Panc1 (cell line): ENCODE results near the gene TMEM131. TPM values are rescaled to one million over a fixed set of nuclear protein-coding genes. Genes with fewer than 3 reads are reported as not detected.

Source experiments
- ATAC-seq: fragments of 200-7000 bp; cut with Tn5 transposase; 2 replicates; pipeline ENCODE4 v1.9.1; 2020; ENCODE audit warnings: mild to moderate bottlenecking, moderate library complexity
- BruUV-seq: library from RNA; stranded (reverse); fragments of 400-500 nt; replicated peaks from 2 replicates; lab custom pipeline; 2021; lab: Mats Ljungman, UMichigan
- CTCF ChIA-PET: fragments of 300-600 bp; sonication (Branson Sonifier 250); formaldehyde crosslinking; loops from one replicate; lab custom pipeline; 2022; ENCODE audit warnings: antibody characterized with exemption; lab: Charles Lee
- POLR2A ChIA-PET: fragments of 300-600 bp; sonication (Branson Sonifier 250); formaldehyde crosslinking; loops from one replicate; lab custom pipeline; 2022; ENCODE audit warnings: antibody characterized with exemption; lab: Charles Lee
- DNase-seq: peaks from one replicate; pipeline ENCODE4 v3.0.0-alpha.2; 2010; ENCODE audit warnings: low read depth, low spot score
- H3K27ac ChIP-seq: 2 replicates; pipeline ENCODE4 v1.5.1; 2011; ENCODE audit warnings: mild to moderate bottlenecking, low read length, inconsistent platforms
- H3K27me3 ChIP-seq: fragments of 200-500 bp; sonication (Bioruptor generic); 2 replicates; pipeline ENCODE4 v1.6.0; 2014; ENCODE audit warnings: low read length, inconsistent platforms; ENCODE audit not compliant: control insufficient read depth, insufficient read depth
- H3K36me3 ChIP-seq: fragments of 200-500 bp; sonication (Bioruptor generic); 2 replicates; pipeline ENCODE4 v1.5.1; 2014; ENCODE audit warnings: inconsistent platforms, mild to moderate bottlenecking, low read length, moderate library complexity; ENCODE audit not compliant: control insufficient read depth, insufficient read depth
- H3K4me1 ChIP-seq: 2 replicates; pipeline ENCODE4 v1.5.1; 2011; ENCODE audit warnings: inconsistent platforms, mild to moderate bottlenecking, low read length, moderate library complexity; ENCODE audit not compliant: control insufficient read depth, insufficient read depth
- H3K4me3 ChIP-seq, 2 experiments: 2 replicates each; pipeline ENCODE4 v1.5.1; 2011 to 2012; ENCODE audit warnings: low read depth in 2 of 2, low read length in 2 of 2, mild to moderate bottlenecking in 2 of 2, inconsistent platforms in 1 of 2, moderate library complexity in 1 of 2
- H3K9me3 ChIP-seq: fragments of 200-500 bp; sonication (Bioruptor generic); 2 replicates; pipeline ENCODE4 v1.5.1; 2014; ENCODE audit warnings: low read depth, mild to moderate bottlenecking, inconsistent platforms, low read length, moderate library complexity; ENCODE audit not compliant: control insufficient read depth, insufficient read depth
- CTCF ChIP-seq: fragments of 450-650 bp; IDR thresholded peaks from 2 replicates; pipeline ENCODE4 v1.5.1; 2017; ENCODE audit warnings: mild to moderate bottlenecking
- POLR2AphosphoS5 ChIP-seq: IDR thresholded peaks from 2 replicates; pipeline ENCODE4 v1.6.1; 2012; ENCODE audit warnings: mild to moderate bottlenecking, low read depth, low read length, moderate library complexity
- REST ChIP-seq, 2 experiments: IDR thresholded peaks; 2 replicates each; pipeline ENCODE4 v1.6.1; 2011 to 2012; ENCODE audit warnings: low read depth in 2 of 2, control low read depth in 1 of 2, low read length in 1 of 2, mild to moderate bottlenecking in 1 of 2, moderate library complexity in 1 of 2; ENCODE audit not compliant: insufficient read depth in 1 of 2
- SIN3A ChIP-seq: IDR thresholded peaks from 2 replicates; pipeline ENCODE4 v1.6.1; 2012; ENCODE audit warnings: low read depth, mild to moderate bottlenecking, low read length, moderate library complexity, borderline replicate concordance; ENCODE audit not compliant: insufficient read depth
- TCF7L2 ChIP-seq: IDR thresholded peaks from 2 replicates; pipeline ENCODE4 v1.6.1; 2011; ENCODE audit warnings: mild to moderate bottlenecking, low read depth, low read length, inconsistent platforms
- in situ Hi-C: cut with HindIII; loops from 2 replicates; pipeline ENCODE4 v1.10.0; 2016; ENCODE audit warnings: low sequenced_read_pairs, low pct_unique_long_range_greater_than_20kb
- intact Hi-C: fragments of 100-400 bp; cut with micrococcal nuclease; formaldehyde crosslinking; loops from one replicate; pipeline ENCODE4 v1.10.0; 2022; ENCODE audit not compliant: unreplicated experiment
- total RNA-seq: library from RNA; stranded (reverse); gene quantifications from one replicate; pipeline ENCODE4 v1.2.1, GENCODE V29; 2021; ENCODE audit not compliant: unreplicated experiment

TMEM131 gene
- total RNA-seq, 1 experiment from 2014 or later, result 43.4 TPM

- no peak overlapping the region for H3K4me3 ChIP-seq
- H3K27ac ChIP-seq, result no peak overlapping the region
- DNase-seq (no peak), ATAC-seq (no peak)
- intact Hi-C loops, result loop anchor here (1.0 kb wide), 1 partner anchor 27 kb away; no protein-coding TSS in a partner anchor
- H3K36me3 ChIP-seq, result peaks cover 6% of the 10 kb centered on the region; the same call in 1 of the 2 replicates
- no peak for TF ChIP-seq POLR2AphosphoS5
- no peak for TF ChIP-seq SIN3A
- TF ChIP-seq REST (IDR thresholded peaks at IDR 0.05; ENCODE audit: insufficient read depth in 1 of 2, low read depth in 2 of 2, low read length in 1 of 2), result no peak
- TF ChIP-seq CTCF, result no peak
- TF ChIP-seq TCF7L2, result no peak
- no peaks in the 10 kb centered on the region for H3K9me3 ChIP-seq
- ChIA-PET CTCF (no interaction called here), POLR2A (no interaction called here)
- in situ Hi-C loops, result no loop called here
- no peaks in the 10 kb centered on the region for H3K4me1 ChIP-seq
- no TSS peak for BruUV-seq
- no peaks in the 10 kb centered on the region for H3K27me3 ChIP-seq
Observed at GRCh38 chr2:97770445-97770844, 225.3 kb downstream of the TMEM131 start.

GRCh38 chr2:97769711-97770110 lies 226.0 kb downstream of the TMEM131 start:
- no peak overlapping the region for H3K27ac ChIP-seq
- BruUV-seq, result no TSS peak
- ATAC-seq (no peak), DNase-seq (no peak)
- in situ Hi-C loops (no loop called here), intact Hi-C loops (loop anchor here (1.0 kb wide), 1 partner anchor 28 kb away; no protein-coding TSS in a partner anchor)
- no peaks in the 10 kb centered on the region for H3K9me3 ChIP-seq
- peaks cover 6% of the 10 kb centered on the region; the same call in 1 of the 2 replicates for H3K36me3 ChIP-seq
- no peak for TF ChIP-seq SIN3A
- TF ChIP-seq CTCF, result no peak
- TF ChIP-seq TCF7L2, result no peak
- TF ChIP-seq POLR2AphosphoS5, result no peak
- POLR2A ChIA-PET, result no interaction called here
- no peaks in the 10 kb centered on the region for H3K27me3 ChIP-seq
- no peaks in the 10 kb centered on the region for H3K4me1 ChIP-seq
- no peak overlapping the region for H3K4me3 ChIP-seq
- CTCF ChIA-PET, result no interaction called here
